IPS DF 4.7 (cell line): Measurements from ENCODE around the gene CFAP107.

Experiments
- DNase-seq: peaks from one replicate; pipeline ENCODE4 v3.0.0-alpha.2; 2013; ENCODE audit warnings: low spot score; ENCODE audit errors: extremely low read depth

Gene CFAP107

DNA sequence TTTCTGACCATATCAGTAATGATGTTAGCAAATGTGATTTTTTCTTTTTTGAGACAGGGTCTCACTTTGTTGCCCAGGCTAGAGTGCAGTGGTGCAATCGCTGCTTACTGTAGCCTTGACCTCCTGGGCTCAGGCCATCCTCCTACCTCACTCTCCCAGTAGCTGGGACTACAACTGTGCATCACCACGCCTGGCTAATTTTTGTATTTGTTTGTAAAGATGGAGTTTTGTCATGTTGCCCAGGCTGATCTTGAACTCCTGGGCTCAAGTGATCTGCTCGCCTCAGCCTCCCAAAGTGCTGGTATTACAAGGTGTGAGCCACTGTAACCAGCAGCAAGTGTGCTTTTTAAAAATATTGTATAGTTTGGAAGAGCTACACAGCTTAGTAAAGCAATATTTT lies 4.1 kb upstream of the CFAP107 start:
- no peak for DNase-seq

- DNase-seq, result no peak
Measured at GRCh38 chr1:12745126-12745991, 641 bp upstream of the CFAP107 start.

DNA sequence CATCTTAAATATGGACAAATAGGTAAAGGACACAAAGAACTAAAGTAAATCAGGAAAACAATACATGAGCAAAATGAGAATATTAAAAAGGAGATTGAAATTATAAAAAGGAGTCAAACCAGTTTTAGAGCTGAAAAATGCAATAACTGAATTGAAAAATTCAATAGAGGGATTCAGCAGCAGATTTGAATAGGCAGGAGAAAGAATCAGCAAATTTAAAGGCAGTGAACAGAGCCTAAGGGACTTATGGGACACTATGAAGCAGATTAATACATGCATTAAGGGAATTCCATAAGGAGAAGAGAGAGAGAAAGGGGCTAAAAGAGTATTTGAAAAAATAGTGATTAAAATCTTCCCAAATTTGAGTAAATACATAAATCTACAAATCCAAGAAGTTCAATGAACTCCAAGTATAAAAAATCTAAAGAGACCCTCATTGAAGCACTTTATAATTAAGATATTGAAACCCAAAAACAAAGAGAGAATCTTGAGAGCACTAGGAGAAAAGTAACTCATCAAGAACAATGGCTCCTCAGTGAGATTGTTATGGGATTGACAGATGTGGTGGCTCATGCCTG lies 2.9 kb downstream of the CFAP107 start:
- no peak for DNase-seq

DNA sequence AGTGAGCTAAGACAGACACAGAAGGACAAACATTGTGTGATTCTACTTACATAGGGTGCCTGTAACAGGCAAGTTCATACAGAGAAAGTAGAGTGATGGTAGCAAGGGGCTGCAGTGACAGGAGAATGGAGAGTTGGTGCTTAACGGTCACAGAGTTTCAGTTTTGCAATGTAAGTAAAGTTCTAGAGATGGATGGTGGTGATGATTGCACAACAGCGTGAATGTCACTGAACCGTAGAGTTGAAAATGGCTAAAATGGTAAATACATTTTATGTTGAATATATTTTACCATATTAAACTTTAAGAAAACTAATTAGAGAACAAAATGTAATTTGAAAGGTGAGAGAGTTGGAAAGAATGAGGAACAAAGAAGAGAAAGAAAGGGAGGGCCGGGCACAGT lies 8.7 kb downstream of the CFAP107 start:
- DNase-seq, result no peak

DNA sequence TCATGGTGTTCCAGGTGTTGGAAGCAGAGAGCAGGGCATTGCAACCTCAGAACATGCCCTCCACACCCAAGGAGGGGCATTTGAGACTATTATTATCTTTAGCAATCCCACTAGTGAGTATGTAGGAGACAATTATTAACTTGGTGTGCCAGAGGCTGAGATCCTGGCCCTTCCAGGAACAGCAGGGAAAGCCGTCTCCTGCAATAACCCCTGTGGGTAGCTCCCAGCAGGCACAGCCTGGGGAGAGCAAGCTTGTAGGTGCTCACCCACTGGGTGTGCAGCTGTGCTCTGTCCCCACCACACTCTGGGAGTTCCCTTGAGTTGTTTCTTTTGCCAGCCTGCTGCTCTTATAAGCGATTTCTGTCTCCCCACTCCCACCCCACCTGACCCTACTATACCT lies 10.3 kb downstream of the CFAP107 start:
- DNase-seq, result no peak

GRCh38 chr1:12756768-12757413 lies 10.9 kb downstream of the CFAP107 start:
- DNase-seq, result no peak

- DNase-seq, result no peak
Measured at GRCh38 chr1:12757836-12758235, 11.8 kb downstream of the CFAP107 start.

GRCh38 chr1:12760256-12760795 lies 14.3 kb downstream of the CFAP107 start:
- DNase-seq, result no peak

GRCh38 chr1:12761781-12762180 lies 15.8 kb downstream of the CFAP107 start:
- DNase-seq, result no peak

GRCh38 chr1:12762766-12763165 lies 16.8 kb downstream of the CFAP107 start:
- DNase-seq, result no peak

- no peak for DNase-seq
Measured at GRCh38 chr1:12763479-12763878, 17.5 kb downstream of the CFAP107 start.

GRCh38 chr1:12764016-12764415 lies 18.0 kb downstream of the CFAP107 start:
- no peak for DNase-seq

GRCh38 chr1:12769031-12769430 lies 23.0 kb downstream of the CFAP107 start:
- no peak for DNase-seq

DNA sequence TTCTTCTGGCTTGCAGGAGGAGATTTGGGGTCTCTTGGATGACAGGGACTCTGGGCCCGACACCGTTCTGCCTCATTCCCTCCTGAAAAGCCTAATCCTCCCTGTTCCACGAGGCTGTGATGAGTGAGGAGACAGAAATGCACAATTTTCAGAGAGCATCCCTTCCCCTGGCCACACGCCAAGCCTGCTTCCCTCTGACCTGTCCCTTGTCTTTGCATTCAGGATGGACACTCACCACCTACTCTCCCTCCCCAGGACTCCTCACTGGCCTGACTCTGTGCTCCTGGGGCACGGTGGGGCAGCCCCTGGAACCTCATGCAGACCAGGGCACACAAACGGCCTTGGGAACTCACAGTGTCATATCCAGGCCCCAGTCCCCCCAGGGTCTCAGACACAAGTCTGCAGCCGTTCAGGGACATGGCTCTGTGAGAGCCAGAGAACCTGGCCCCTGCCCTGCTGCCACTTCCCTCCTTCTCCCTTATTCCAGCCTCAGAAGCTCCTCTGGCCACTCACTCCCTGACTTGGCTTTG lies 24.0 kb downstream of the CFAP107 start:
- no peak for DNase-seq

GRCh38 chr1:12770620-12771019 lies 24.6 kb downstream of the CFAP107 start:
- no peak for DNase-seq

DNA sequence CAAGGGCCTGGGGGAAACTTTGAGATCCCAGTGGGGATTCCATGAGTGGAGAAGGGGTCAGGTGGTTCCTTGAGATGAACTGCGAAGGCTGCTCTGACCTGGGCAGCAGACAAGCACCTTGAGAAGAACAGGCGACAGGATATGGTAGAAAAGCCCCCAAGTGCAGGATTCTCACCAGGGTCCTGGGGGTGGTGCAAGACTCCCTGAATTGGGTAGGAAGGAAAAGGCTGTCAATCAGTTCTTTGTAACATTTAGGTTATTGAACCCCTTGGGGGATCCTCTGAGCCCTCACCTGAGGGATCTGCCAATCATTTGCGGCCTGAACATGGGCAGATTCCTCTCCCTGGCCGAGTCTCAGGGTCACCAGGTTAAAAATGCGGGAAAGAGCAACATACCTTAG lies 25.2 kb downstream of the CFAP107 start:
- no peak for DNase-seq

DNA sequence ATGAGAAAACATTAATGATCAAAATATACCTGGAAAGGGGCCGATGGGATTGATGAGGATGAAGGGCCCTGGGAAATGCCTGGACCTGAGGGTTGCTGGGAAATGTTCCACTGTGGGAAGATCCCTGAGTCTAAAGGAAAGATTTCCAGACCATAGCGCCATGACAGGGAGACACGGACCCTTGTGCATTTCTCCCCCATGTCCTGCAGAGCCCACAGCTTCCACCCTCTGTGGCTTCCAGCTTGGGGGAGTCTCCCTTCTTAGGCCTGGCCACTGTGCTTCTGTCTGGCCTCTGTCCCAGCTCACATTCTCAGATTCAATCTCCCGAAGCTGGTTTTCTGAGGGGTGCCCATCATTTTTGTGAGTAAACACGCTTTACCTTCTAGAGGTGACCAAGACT lies 26.5 kb downstream of the CFAP107 start:
- no peak for DNase-seq

- DNase-seq, result no peak
Measured at GRCh38 chr1:12773438-12773837, 27.4 kb downstream of the CFAP107 start, which contains the start of gene PRAMEF12. PRAMEF12 (plus strand) TSS chr1:12773738; CDS start chr1:12774868, 1,130 bp downstream.

- DNase-seq, result no peak
Measured at GRCh38 chr1:12774801-12775345, 28.9 kb downstream of the CFAP107 start.

- DNase-seq, result no peak
Measured at GRCh38 chr1:12775443-12775842, 29.4 kb downstream of the CFAP107 start.

DNA sequence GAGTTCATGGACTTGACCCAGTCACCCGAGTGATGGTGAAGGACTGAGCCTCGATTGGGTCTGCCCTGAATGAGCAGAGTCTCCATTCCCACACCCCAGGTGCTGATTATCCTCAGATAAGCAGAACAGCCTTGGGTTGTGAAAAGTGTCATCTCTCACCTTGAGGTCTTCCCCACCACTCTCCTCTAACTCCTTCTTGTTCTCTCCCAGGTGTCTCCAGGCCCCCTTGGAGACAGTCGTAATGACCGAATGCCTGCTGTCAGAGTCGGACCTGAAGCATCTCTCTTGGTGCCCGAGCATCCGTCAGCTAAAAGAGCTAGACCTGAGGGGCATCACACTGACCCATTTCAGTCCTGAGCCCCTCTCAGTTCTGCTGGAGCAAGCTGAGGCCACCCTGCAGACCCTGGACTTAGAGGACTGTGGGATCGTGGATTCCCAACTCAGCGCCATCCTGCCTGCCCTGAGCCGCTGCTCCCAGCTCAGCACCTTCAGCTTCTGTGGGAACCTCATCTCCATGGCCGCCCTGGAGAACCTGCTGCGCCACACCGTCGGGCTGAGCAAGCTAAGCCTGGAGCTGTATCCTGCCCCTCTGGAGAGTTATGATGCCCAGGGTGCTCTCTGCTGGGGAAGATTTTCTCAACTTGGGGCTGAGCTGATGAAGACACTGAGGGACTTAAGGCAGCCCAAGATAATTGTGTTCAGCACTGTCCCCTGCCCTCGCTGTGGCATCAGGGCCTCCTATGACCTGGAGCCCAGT lies 31.0 kb downstream of the CFAP107 start:
- no peak for DNase-seq
